HAP-1 (cell line): Measurements from ENCODE around the gene C5orf58.

Source experiments
- DNase-seq, 2 experiments: peaks; one replicate each; pipeline ENCODE4 v3.0.0-alpha.2; 2016 to 2020; ENCODE audit warnings: low spot score in 2 of 2
- H3K27me3 ChIP-seq: fragments of 250-450 bp; sonication (Bioruptor Pico); 2 replicates; pipeline ENCODE4 v1.5.1; 2020; ENCODE audit warnings: low read depth, mild to moderate bottlenecking, moderate library complexity
- H3K36me3 ChIP-seq: fragments of 250-450 bp; sonication (Bioruptor Pico); replicated peaks from 2 replicates; pipeline ENCODE4 v1.5.1; 2020; ENCODE audit warnings: mild to moderate bottlenecking
- H3K4me1 ChIP-seq: fragments of 250-450 bp; sonication (Bioruptor Pico); 2 replicates; pipeline ENCODE4 v1.5.1; 2020; ENCODE audit warnings: mild to moderate bottlenecking
- H3K4me3 ChIP-seq: fragments of 250-450 bp; sonication (Bioruptor Pico); 2 replicates; pipeline ENCODE4 v1.5.1; 2020; ENCODE audit warnings: mild to moderate bottlenecking, moderate library complexity
- H3K9me3 ChIP-seq: fragments of 250-450 bp; sonication (Bioruptor Pico); 2 replicates; pipeline ENCODE4 v1.5.1; 2020; ENCODE audit warnings: mild to moderate bottlenecking, moderate library complexity
- in situ Hi-C: fragments of 300-500 bp; cut with MboI; formaldehyde crosslinking; loops from 3 replicates; pipeline ENCODE4 v1.14.3; 2020; ENCODE audit warnings: low sequenced_read_pairs, inconsistent platforms, mixed read lengths

The C5orf58 gene

GRCh38 chr5:170211575-170212334 lies 21.0 kb upstream of the C5orf58 start:
- peaks cover 11% of the 10 kb centered on the region; the same call in 1 of the 2 replicates for H3K27me3 ChIP-seq
- in situ Hi-C loops: loop anchor here (10.0 kb wide), 1 partner anchor 107 kb away; the partner anchor contains the start of gene FOXI1
- H3K4me3 ChIP-seq: no peak overlapping the region
- H3K36me3 ChIP-seq: no peaks in the 10 kb centered on the region
- no peak for DNase-seq
- H3K9me3 ChIP-seq: no peaks in the 10 kb centered on the region
- no peaks in the 10 kb centered on the region for H3K4me1 ChIP-seq

GRCh38 chr5:170216257-170216864 lies 16.4 kb upstream of the C5orf58 start:
- H3K36me3 ChIP-seq: no peaks in the 10 kb centered on the region
- H3K9me3 ChIP-seq: no peaks in the 10 kb centered on the region
- peaks cover 19% of the 10 kb centered on the region for H3K27me3 ChIP-seq
- no peak overlapping the region for H3K4me3 ChIP-seq
- H3K4me1 ChIP-seq: peaks cover 10% of the 10 kb centered on the region
- peak; percentile 45 to 48 for DNase-seq
- in situ Hi-C loops: loop anchor here (10.0 kb wide), 1 partner anchor 112 kb away; the partner anchor contains the start of gene FOXI1

GRCh38 chr5:170217831-170218230 lies 15.0 kb upstream of the C5orf58 start:
- in situ Hi-C loops: loop anchor here (10.0 kb wide), 1 partner anchor 113 kb away; the partner anchor contains the start of gene FOXI1
- no peak for DNase-seq
- Histone ChIP-seq H3K9me3 (no peaks in the 10 kb centered on the region), H3K36me3 (no peaks in the 10 kb centered on the region), H3K4me1 (peaks cover 10% of the 10 kb centered on the region), H3K27me3 (peaks cover 19% of the 10 kb centered on the region), H3K4me3 (no peak overlapping the region)

GRCh38 chr5:170218726-170219125 lies 14.1 kb upstream of the C5orf58 start:
- in situ Hi-C loops: loop anchor here (10.0 kb wide), 1 partner anchor 114 kb away; the partner anchor contains the start of gene FOXI1
- no peaks in the 10 kb centered on the region for H3K36me3 ChIP-seq
- H3K4me3 ChIP-seq: no peak overlapping the region
- H3K9me3 ChIP-seq: no peaks in the 10 kb centered on the region
- H3K27me3 ChIP-seq: peaks cover 19% of the 10 kb centered on the region
- DNase-seq: no peak
- peaks cover 10% of the 10 kb centered on the region for H3K4me1 ChIP-seq

GRCh38 chr5:170219615-170220014 lies 13.2 kb upstream of the C5orf58 start:
- in situ Hi-C loops: loop anchor here (10.0 kb wide), 2 partner anchors 115 to 405 kb away; partner anchors contain the start of gene FOXI1
- peaks cover 10% of the 10 kb centered on the region for H3K4me1 ChIP-seq
- DNase-seq: no peak
- H3K36me3 ChIP-seq: no peaks in the 10 kb centered on the region
- peaks cover 19% of the 10 kb centered on the region for H3K27me3 ChIP-seq
- no peaks in the 10 kb centered on the region for H3K9me3 ChIP-seq
- no peak overlapping the region for H3K4me3 ChIP-seq

- in situ Hi-C loops: loop anchor here (10.0 kb wide), 1 partner anchor 405 kb away; no protein-coding TSS in a partner anchor
- H3K36me3 ChIP-seq: no peaks in the 10 kb centered on the region
- DNase-seq: peak in 1 of 2 experiments; percentile 36
- H3K9me3 ChIP-seq: no peaks in the 10 kb centered on the region
- peaks cover 10% of the 10 kb centered on the region for H3K4me1 ChIP-seq
- peaks cover 19% of the 10 kb centered on the region for H3K27me3 ChIP-seq
- H3K4me3 ChIP-seq: no peak overlapping the region
These were observed 12.6 kb upstream of the C5orf58 start for GRCh38 chr5:170220191-170220590.

- peaks cover 14% of the 10 kb centered on the region for H3K27me3 ChIP-seq
- in situ Hi-C loops: loop anchor here (10.0 kb wide), 1 partner anchor 403 kb away; no protein-coding TSS in a partner anchor
- peaks cover 10% of the 10 kb centered on the region for H3K4me1 ChIP-seq
- no peaks in the 10 kb centered on the region for H3K36me3 ChIP-seq
- no peak overlapping the region for H3K4me3 ChIP-seq
- H3K9me3 ChIP-seq: no peaks in the 10 kb centered on the region
- DNase-seq: peak; percentile 73 to 98
These were observed 11.5 kb upstream of the C5orf58 start for GRCh38 chr5:170221327-170221741.

- in situ Hi-C loops: loop anchor here (10.0 kb wide), 1 partner anchor 401 kb away; no protein-coding TSS in a partner anchor
- DNase-seq: no peak
- Histone ChIP-seq H3K27me3 (no peaks in the 10 kb centered on the region; the same call in 1 of the 2 replicates), H3K9me3 (no peaks in the 10 kb centered on the region), H3K4me3 (no peak overlapping the region), H3K36me3 (no peaks in the 10 kb centered on the region), H3K4me1 (peaks cover 10% of the 10 kb centered on the region)
These were observed 9.4 kb upstream of the C5orf58 start for GRCh38 chr5:170223360-170223759.

- in situ Hi-C loops: loop anchor here (10.0 kb wide), 1 partner anchor 401 kb away; no protein-coding TSS in a partner anchor
- DNase-seq: no peak
- no peaks in the 10 kb centered on the region for H3K9me3 ChIP-seq
- peaks cover 10% of the 10 kb centered on the region for H3K4me1 ChIP-seq
- H3K27me3 ChIP-seq: no peaks in the 10 kb centered on the region
- no peaks in the 10 kb centered on the region for H3K36me3 ChIP-seq
- no peak overlapping the region for H3K4me3 ChIP-seq
These were observed 8.9 kb upstream of the C5orf58 start for GRCh38 chr5:170223906-170224305.

GRCh38 chr5:170225326-170226128 lies 7.3 kb upstream of the C5orf58 start:
- Histone ChIP-seq H3K4me3 (no peak overlapping the region), H3K4me1 (peaks cover 6% of the 10 kb centered on the region), H3K9me3 (no peaks in the 10 kb centered on the region), H3K36me3 (no peaks in the 10 kb centered on the region), H3K27me3 (no peaks in the 10 kb centered on the region)
- DNase-seq: peak; percentile 33 to 80
- in situ Hi-C loops: loop anchor here (5.0 to 10.0 kb wide), 2 partner anchors 192 to 399 kb away; no protein-coding TSS in a partner anchor

- Histone ChIP-seq H3K36me3 (no peaks in the 10 kb centered on the region), H3K9me3 (no peaks in the 10 kb centered on the region), H3K27me3 (no peaks in the 10 kb centered on the region), H3K4me3 (no peak overlapping the region), H3K4me1 (peaks cover 1% of the 10 kb centered on the region)
- in situ Hi-C loops: loop anchor here (5.0 to 10.0 kb wide), 2 partner anchors 191 to 399 kb away; no protein-coding TSS in a partner anchor
- no peak for DNase-seq
These were observed 6.6 kb upstream of the C5orf58 start for GRCh38 chr5:170226129-170226615.

GRCh38 chr5:170226661-170227060 lies 6.1 kb upstream of the C5orf58 start:
- no peaks in the 10 kb centered on the region for H3K36me3 ChIP-seq
- no peaks in the 10 kb centered on the region for H3K9me3 ChIP-seq
- in situ Hi-C loops: loop anchor here (5.0 to 10.0 kb wide), 2 partner anchors 191 to 398 kb away; no protein-coding TSS in a partner anchor
- no peaks in the 10 kb centered on the region; the same call in none of the 2 replicates for H3K4me1 ChIP-seq
- no peak for DNase-seq
- no peak overlapping the region for H3K4me3 ChIP-seq
- H3K27me3 ChIP-seq: no peaks in the 10 kb centered on the region
